GM12892 (cell line): ENCODE data around the gene CEP164.

Experiments used
- POLR2A ChIP-seq: IDR thresholded peaks from 2 replicates; pipeline ENCODE4 v1.6.1; 2011; ENCODE audit warnings: low read depth, low read length, control low read depth
- POLR2AphosphoS5 ChIP-seq: IDR thresholded peaks from 2 replicates; pipeline ENCODE4 v1.6.1; 2011; ENCODE audit warnings: low read depth, low read length, control low read depth

- TF ChIP-seq POLR2A (no peak), POLR2AphosphoS5 (no peak)
Measured at GRCh38 chr11:117427356-117427874, 99.8 kb downstream of the CEP164 start.
